ENCODE data around the gene SMG6.

SMG6 gene

GRCh38 chr17:2018716-2019510, 284.7 kb downstream of the SMG6 start:
- H3K4me1 ChIP-seq (ENCODE audit: control insufficient read depth, insufficient read depth, low read length) = peaks cover under 1% of the 10 kb centered on the region; the same call in 1 of the 2 replicates
- POLR2A ChIA-PET = no interaction called here
- TF ChIP-seq ZSCAN16 (tag by site-specific recombination; IDR thresholded peaks at IDR 0.05) (no peak), SCRT2 (tag by site-specific recombination; IDR thresholded peaks at IDR 0.05) (0 out of 2 replicates have a peak, but pooled peaks have one; percentile 21)
- CTCF ChIA-PET = interaction anchor here (0.6 to 0.8 kb wide), 3 partner anchors 36 to 223 kb away, joined by 3 to 5 read pairs (median 4); partner anchors contain the start of gene HIC1
- no peaks in the 10 kb centered on the region for H3K36me3 ChIP-seq (ENCODE audit: control insufficient read depth in 2 of 2, insufficient read depth in 1 of 2, low read length in 2 of 2)
- H3K9me3 ChIP-seq (ENCODE audit: control insufficient read depth, insufficient read depth, low read depth, low read length) = no peaks in the 10 kb centered on the region
- no peak overlapping the region for H3K27ac ChIP-seq (ENCODE audit: extremely low read depth, low read depth, low read length)
- no peak overlapping the region for H3K4me3 ChIP-seq (ENCODE audit: low read depth, low read length)

DNA sequence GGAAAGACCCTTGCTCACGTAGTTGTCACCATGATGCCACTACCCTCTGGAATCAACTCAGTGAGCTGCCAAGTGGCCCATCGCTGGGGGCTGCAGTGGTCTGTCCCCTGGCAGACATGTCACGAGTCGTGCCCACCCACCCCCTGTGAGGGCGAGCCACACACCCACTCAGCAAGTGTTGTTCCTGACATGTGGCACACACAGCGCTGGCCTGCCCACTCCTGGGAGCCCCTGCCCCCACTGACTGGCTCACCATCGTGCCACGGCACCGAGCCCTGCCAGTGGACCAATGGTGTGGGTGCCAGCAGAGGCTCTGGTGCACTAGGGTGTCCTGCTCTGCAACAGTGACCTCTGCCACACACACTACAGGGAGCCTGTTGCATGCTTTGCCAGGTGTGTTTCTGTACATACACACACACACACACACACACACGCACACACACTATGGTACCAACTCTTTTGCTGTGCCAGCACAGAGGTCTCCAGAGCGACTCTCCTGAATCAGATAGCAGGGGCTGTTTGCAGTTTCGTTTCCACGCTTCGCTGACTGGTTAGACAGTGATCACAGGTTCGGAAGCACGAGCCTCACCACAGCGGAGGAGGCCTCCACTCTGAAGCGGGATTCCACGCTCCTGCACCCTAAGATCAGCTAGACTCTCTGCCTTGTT, 286.2 kb downstream of the SMG6 start:
- H3K4me3 ChIP-seq (ENCODE audit: low read depth, low read length) = no peak overlapping the region
- ChIA-PET CTCF (no interaction called here), POLR2A (no interaction called here)
- no peaks in the 10 kb centered on the region for H3K36me3 ChIP-seq (ENCODE audit: control insufficient read depth in 2 of 2, insufficient read depth in 1 of 2, low read length in 2 of 2)
- no peaks in the 10 kb centered on the region for H3K4me1 ChIP-seq (ENCODE audit: control insufficient read depth, insufficient read depth, low read length)
- TF ChIP-seq TSHZ1 (tag by site-specific recombination; IDR thresholded peaks at IDR 0.05; ENCODE audit: borderline replicate concordance) (no peak), ZFHX2 (tag by site-specific recombination; conservative IDR thresholded peaks at IDR 0.05) (peak; percentile 70), ZNF654 (tag by site-specific recombination; IDR thresholded peaks at IDR 0.05; ENCODE audit: low read depth) (no peak), EGR2 (tag by site-specific recombination; IDR thresholded peaks at IDR 0.05; ENCODE audit: low read depth) (peak; percentile 64), SCRT2 (tag by site-specific recombination; IDR thresholded peaks at IDR 0.05) (peak; percentile 45; the same call in 1 of the 2 replicates)
- no peaks in the 10 kb centered on the region for H3K9me3 ChIP-seq (ENCODE audit: control insufficient read depth, insufficient read depth, low read depth, low read length)
- H3K27ac ChIP-seq (ENCODE audit: extremely low read depth, low read depth, low read length) = no peak overlapping the region

- POLR2A ChIA-PET = no interaction called here
- no peaks in the 10 kb centered on the region; the same call in 1 of the 2 replicates for H3K4me1 ChIP-seq (ENCODE audit: control insufficient read depth, insufficient read depth, low read length)
- no peak for TF ChIP-seq REPIN1 (tag by site-specific recombination; IDR thresholded peaks at IDR 0.05; ENCODE audit: low read depth)
- TF ChIP-seq ZBTB17 (tag by site-specific recombination; IDR thresholded peaks at IDR 0.05) = no peak
- no peak for TF ChIP-seq MEIS1 (CRISPR knock-in tag; IDR thresholded peaks at IDR 0.05; ENCODE audit: borderline replicate concordance)
- no peak for TF ChIP-seq ZBTB44 (tag by site-specific recombination; IDR thresholded peaks at IDR 0.05)
- TF ChIP-seq ZNF624 (tag by site-specific recombination; IDR thresholded peaks at IDR 0.05) = no peak
- no peak for TF ChIP-seq ZNF114 (tag by site-specific recombination; IDR thresholded peaks at IDR 0.05)
- no peak for TF ChIP-seq KLF7 (tag by site-specific recombination; IDR thresholded peaks at IDR 0.05; ENCODE audit: borderline replicate concordance)
- no peak for TF ChIP-seq ZNF16 (tag by site-specific recombination; IDR thresholded peaks at IDR 0.05; ENCODE audit: low read depth)
- TF ChIP-seq SCRT2 (tag by site-specific recombination; IDR thresholded peaks at IDR 0.05) = no peak
- no peak for TF ChIP-seq PRDM6 (tag by site-specific recombination; IDR thresholded peaks at IDR 0.05)
- TF ChIP-seq, protein P1, sequence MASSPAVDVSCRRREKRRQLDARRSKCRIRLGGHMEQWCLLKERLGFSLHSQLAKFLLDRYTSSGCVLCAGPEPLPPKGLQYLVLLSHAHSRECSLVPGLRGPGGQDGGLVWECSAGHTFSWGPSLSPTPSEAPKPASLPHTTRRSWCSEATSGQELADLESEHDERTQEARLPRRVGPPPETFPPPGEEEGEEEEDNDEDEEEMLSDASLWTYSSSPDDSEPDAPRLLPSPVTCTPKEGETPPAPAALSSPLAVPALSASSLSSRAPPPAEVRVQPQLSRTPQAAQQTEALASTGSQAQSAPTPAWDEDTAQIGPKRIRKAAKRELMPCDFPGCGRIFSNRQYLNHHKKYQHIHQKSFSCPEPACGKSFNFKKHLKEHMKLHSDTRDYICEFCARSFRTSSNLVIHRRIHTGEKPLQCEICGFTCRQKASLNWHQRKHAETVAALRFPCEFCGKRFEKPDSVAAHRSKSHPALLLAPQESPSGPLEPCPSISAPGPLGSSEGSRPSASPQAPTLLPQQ (tag by site-specific recombination; IDR thresholded peaks at IDR 0.05) = no peak
- TF ChIP-seq ZSCAN23 (tag by site-specific recombination; IDR thresholded peaks at IDR 0.05) = no peak
- no peak for TF ChIP-seq ZNF239 (tag by site-specific recombination; IDR thresholded peaks at IDR 0.05)
Measured at GRCh38 chr17:2016494-2016893, 287.1 kb downstream of the SMG6 start.

More at GRCh38 chr17:2016494-2016893, 287.1 kb downstream of the SMG6 start:
- H3K9me3 ChIP-seq (ENCODE audit: control insufficient read depth, insufficient read depth, low read depth, low read length) = no peaks in the 10 kb centered on the region
- CTCF ChIA-PET = no interaction called here
- H3K27ac ChIP-seq (ENCODE audit: extremely low read depth, low read depth, low read length) = no peak overlapping the region
- H3K4me3 ChIP-seq (ENCODE audit: low read depth, low read length) = no peak overlapping the region
- H3K36me3 ChIP-seq (ENCODE audit: control insufficient read depth in 2 of 2, insufficient read depth in 1 of 2, low read length in 2 of 2) = no peaks in the 10 kb centered on the region
